ENCODE measurements around the gene ADCY4. TPM values are rescaled to one million over a fixed set of nuclear protein-coding genes. Genes with fewer than 3 reads are reported as not detected.

The ADCY4 gene
- total and polyA plus RNA-seq, 2 donors, result 1.9 to 17.6 TPM

DNA sequence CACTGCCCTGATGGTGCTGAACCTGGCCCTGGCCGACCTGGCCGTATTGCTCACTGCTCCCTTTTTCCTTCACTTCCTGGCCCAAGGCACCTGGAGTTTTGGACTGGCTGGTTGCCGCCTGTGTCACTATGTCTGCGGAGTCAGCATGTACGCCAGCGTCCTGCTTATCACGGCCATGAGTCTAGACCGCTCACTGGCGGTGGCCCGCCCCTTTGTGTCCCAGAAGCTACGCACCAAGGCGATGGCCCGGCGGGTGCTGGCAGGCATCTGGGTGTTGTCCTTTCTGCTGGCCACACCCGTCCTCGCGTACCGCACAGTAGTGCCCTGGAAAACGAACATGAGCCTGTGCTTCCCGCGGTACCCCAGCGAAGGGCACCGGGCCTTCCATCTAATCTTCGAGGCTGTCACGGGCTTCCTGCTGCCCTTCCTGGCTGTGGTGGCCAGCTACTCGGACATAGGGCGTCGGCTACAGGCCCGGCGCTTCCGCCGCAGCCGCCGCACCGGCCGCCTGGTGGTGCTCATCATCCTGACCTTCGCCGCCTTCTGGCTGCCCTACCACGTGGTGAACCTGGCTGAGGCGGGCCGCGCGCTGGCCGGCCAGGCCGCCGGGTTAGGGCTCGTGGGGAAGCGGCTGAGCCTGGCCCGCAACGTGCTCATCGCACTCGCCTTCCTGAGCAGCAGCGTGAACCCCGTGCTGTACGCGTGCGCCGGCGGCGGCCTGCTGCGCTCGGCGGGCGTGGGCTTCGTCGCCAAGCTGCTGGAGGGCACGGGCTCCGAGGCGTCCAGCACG lies 18.9 kb downstream of the ADCY4 start:
- Histone ChIP-seq H3K9me3 (ENCODE audit: control insufficient read depth in 2 of 2, insufficient read depth in 1 of 2, low read length in 1 of 2) (no peaks in the 10 kb centered on the region), H3K27ac (ENCODE audit: low read depth in 1 of 2, low read length in 1 of 2) (peak overlapping the region in 1 of 2 donors; percentile 38), H3K27me3 (ENCODE audit: control insufficient read depth in 2 of 2, insufficient read depth in 1 of 2, low read length in 1 of 2) (peaks cover 0 to 15% of the 10 kb centered on the region in 2 donors), H3K36me3 (ENCODE audit: control insufficient read depth in 2 of 2, insufficient read depth in 2 of 2, low read length in 1 of 2) (no peaks in the 10 kb centered on the region), H3K4me3 (ENCODE audit: low read length in 2 of 2) (no peak overlapping the region), H3K4me1 (ENCODE audit: control insufficient read depth in 2 of 2, insufficient read depth in 2 of 2, low read length in 2 of 2) (peaks cover 2 to 34% of the 10 kb centered on the region in 2 donors)
- 94% methylated on average over 70 of the region's 70 CpGs for WGBS
- no peak for DNase-seq (ENCODE audit: low read depth in 6 of 9, low spot score in 9 of 9)

DNA sequence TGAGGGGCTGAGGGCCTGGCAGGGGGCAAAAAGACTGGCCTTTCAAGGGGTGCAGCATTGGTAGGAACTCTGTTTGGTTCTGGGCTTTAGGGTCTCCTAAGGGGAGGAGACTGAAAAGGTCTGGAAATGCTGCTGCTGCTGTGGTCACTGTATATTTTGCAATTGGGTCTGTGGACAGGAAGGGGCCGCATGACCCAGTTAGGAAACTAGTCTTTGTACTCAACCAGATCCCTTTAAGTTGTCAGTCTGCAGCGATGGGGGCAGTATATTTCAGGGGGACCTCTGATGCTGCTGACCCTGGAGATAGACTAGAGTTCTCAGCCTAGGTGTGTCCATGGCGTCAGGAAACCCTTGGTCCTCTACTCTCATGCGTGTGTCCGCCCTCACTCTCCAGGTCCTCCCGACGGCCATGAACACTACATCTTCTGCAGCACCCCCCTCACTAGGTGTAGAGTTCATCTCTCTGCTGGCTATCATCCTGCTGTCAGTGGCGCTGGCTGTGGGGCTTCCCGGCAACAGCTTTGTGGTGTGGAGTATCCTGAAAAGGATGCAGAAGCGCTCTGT lies 19.5 kb downstream of the ADCY4 start:
- H3K4me1 ChIP-seq (ENCODE audit: control insufficient read depth in 2 of 2, insufficient read depth in 2 of 2, low read length in 2 of 2), result peaks cover 6 to 36% of the 10 kb centered on the region in 2 donors
- no peaks in the 10 kb centered on the region for H3K36me3 ChIP-seq (ENCODE audit: control insufficient read depth in 2 of 2, insufficient read depth in 2 of 2, low read length in 1 of 2)
- no peak overlapping the region for H3K4me3 ChIP-seq (ENCODE audit: low read length in 2 of 2)
- no peaks in the 10 kb centered on the region for H3K9me3 ChIP-seq (ENCODE audit: control insufficient read depth in 2 of 2, insufficient read depth in 1 of 2, low read length in 1 of 2)
- no peak overlapping the region for H3K27ac ChIP-seq (ENCODE audit: low read depth in 1 of 2, low read length in 1 of 2)
- WGBS, result 96% methylated on average over 10 of the region's 10 CpGs
- H3K27me3 ChIP-seq (ENCODE audit: control insufficient read depth in 2 of 2, insufficient read depth in 1 of 2, low read length in 1 of 2), result peaks cover 0 to 15% of the 10 kb centered on the region in 2 donors
- no peak for DNase-seq (ENCODE audit: low read depth in 6 of 9, low spot score in 9 of 9)

DNA sequence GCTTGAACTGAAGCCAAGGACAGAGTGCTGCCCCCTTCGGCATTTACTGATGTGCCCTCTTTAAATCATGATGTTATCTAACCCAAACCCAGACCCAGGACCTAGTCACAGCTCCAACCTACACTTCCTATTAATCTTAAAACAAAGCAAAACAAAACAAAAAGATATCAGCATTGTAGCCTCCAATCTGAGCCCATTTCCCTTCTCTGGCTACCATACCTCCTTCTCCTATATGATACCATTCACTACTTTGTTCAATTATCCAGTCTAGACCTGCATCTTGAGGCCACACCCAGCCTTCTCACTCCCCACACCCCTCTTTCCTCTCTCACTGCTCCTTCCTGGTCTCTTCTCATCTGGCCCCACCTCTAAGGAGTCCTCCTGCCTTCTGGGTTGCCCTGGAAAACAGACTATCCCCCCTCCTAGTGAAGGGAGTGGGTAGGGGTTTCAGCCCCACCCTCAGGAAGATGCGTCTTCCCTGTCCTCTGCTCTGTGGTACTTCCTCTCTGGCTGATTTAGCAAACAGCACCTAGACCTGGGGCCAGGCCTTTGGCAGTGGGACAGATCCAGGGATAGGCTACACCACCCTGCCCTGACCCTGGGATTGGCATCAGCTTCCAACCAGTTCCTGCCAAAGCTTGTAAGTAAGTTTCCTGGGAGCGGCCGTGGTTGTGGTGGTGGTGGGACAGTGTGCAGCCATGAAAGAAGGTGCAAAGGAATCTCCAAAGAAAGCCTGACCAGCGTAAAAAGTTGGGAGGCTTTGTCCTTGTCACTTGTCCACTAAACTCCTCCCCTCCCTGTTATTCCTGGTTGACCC lies 20.3 kb downstream of the ADCY4 start:
- Histone ChIP-seq H3K4me1 (ENCODE audit: control insufficient read depth in 2 of 2, insufficient read depth in 2 of 2, low read length in 2 of 2) (peaks cover 9 to 44% of the 10 kb centered on the region in 2 donors), H3K4me3 (ENCODE audit: low read length in 2 of 2) (no peak overlapping the region), H3K9me3 (ENCODE audit: control insufficient read depth in 2 of 2, insufficient read depth in 1 of 2, low read length in 1 of 2) (no peaks in the 10 kb centered on the region), H3K36me3 (ENCODE audit: control insufficient read depth in 2 of 2, insufficient read depth in 2 of 2, low read length in 1 of 2) (no peaks in the 10 kb centered on the region), H3K27ac (ENCODE audit: low read depth in 1 of 2, low read length in 1 of 2) (no peak overlapping the region), H3K27me3 (ENCODE audit: control insufficient read depth in 2 of 2, insufficient read depth in 1 of 2, low read length in 1 of 2) (peaks cover 0 to 15% of the 10 kb centered on the region in 2 donors)
- DNase-seq (ENCODE audit: low read depth in 6 of 9, low spot score in 9 of 9), result no peak
- WGBS, result 82% methylated on average over 5 of the region's 5 CpGs

DNA sequence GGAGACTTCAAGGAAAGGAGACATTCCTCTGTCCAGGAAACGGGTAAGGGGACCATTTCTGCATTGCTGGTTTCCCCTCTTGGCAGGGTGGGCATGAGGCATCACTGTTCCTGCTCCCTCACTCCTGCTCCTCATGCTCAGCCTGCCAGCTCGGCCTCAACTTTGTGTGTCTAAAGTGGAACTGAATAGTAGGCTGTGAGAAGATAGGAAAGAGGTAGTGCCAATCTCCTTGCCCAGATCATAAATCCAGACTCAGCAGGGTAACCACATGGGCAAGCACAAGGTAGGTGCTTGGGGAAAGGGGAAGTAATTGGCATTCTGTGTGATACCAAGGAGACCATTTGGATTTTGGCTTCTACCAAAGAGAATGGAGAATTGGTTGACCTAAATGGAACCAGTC lies 21.0 kb downstream of the ADCY4 start:
- Histone ChIP-seq H3K4me1 (ENCODE audit: control insufficient read depth in 2 of 2, insufficient read depth in 2 of 2, low read length in 2 of 2) (peaks cover 9 to 49% of the 10 kb centered on the region in 2 donors), H3K27ac (ENCODE audit: low read depth in 1 of 2, low read length in 1 of 2) (no peak overlapping the region), H3K27me3 (ENCODE audit: control insufficient read depth in 2 of 2, insufficient read depth in 1 of 2, low read length in 1 of 2) (peaks cover 0 to 11% of the 10 kb centered on the region in 2 donors), H3K4me3 (ENCODE audit: low read length in 2 of 2) (no peak overlapping the region), H3K36me3 (ENCODE audit: control insufficient read depth in 2 of 2, insufficient read depth in 2 of 2, low read length in 1 of 2) (peaks cover 0 to 2% of the 10 kb centered on the region in 2 donors), H3K9me3 (ENCODE audit: control insufficient read depth in 2 of 2, insufficient read depth in 1 of 2, low read length in 1 of 2) (no peaks in the 10 kb centered on the region)
- WGBS, result 32% methylated on average over 2 of the region's 2 CpGs
- no peak for DNase-seq (ENCODE audit: low read depth in 6 of 9, low spot score in 9 of 9)

GRCh38 chr14:24312736-24313507 lies 21.9 kb downstream of the ADCY4 start:
- WGBS, result 33% methylated on average over 9 of the region's 9 CpGs
- H3K27me3 ChIP-seq (ENCODE audit: control insufficient read depth in 2 of 2, insufficient read depth in 1 of 2, low read length in 1 of 2), result peaks cover 0 to 5% of the 10 kb centered on the region in 2 donors
- peak in 2 of 9 donors; percentile 32 to 58 for DNase-seq (ENCODE audit: low read depth in 6 of 9, low spot score in 9 of 9)
- no peaks in the 10 kb centered on the region for H3K9me3 ChIP-seq (ENCODE audit: control insufficient read depth in 2 of 2, insufficient read depth in 1 of 2, low read length in 1 of 2)
- H3K36me3 ChIP-seq (ENCODE audit: control insufficient read depth in 2 of 2, insufficient read depth in 2 of 2, low read length in 1 of 2), result peaks cover 0 to 10% of the 10 kb centered on the region in 2 donors
- no peak overlapping the region for H3K4me3 ChIP-seq (ENCODE audit: low read length in 2 of 2)
- peak overlapping the region in 1 of 2 donors; percentile 58 for H3K27ac ChIP-seq (ENCODE audit: low read depth in 1 of 2, low read length in 1 of 2)
- peaks cover 9 to 59% of the 10 kb centered on the region in 2 donors for H3K4me1 ChIP-seq (ENCODE audit: control insufficient read depth in 2 of 2, insufficient read depth in 2 of 2, low read length in 2 of 2)

GRCh38 chr14:24311837-24312615 lies 22.8 kb downstream of the ADCY4 start:
- WGBS, result 100% methylated on average over 1 of the region's 1 CpG
- peak overlapping the region in 1 of 2 donors; percentile 37 for H3K4me3 ChIP-seq (ENCODE audit: low read length in 2 of 2)
- peaks cover 9 to 62% of the 10 kb centered on the region in 2 donors for H3K4me1 ChIP-seq (ENCODE audit: control insufficient read depth in 2 of 2, insufficient read depth in 2 of 2, low read length in 2 of 2)
- H3K27me3 ChIP-seq (ENCODE audit: control insufficient read depth in 2 of 2, insufficient read depth in 1 of 2, low read length in 1 of 2), result peaks cover 0 to 5% of the 10 kb centered on the region in 2 donors
- no peak for DNase-seq (ENCODE audit: low read depth in 6 of 9, low spot score in 9 of 9)
- H3K9me3 ChIP-seq (ENCODE audit: control insufficient read depth in 2 of 2, insufficient read depth in 1 of 2, low read length in 1 of 2), result no peaks in the 10 kb centered on the region
- H3K36me3 ChIP-seq (ENCODE audit: control insufficient read depth in 2 of 2, insufficient read depth in 2 of 2, low read length in 1 of 2), result peaks cover 8 to 19% of the 10 kb centered on the region in 2 donors
- peak overlapping the region in 1 of 2 donors; percentile 46 for H3K27ac ChIP-seq (ENCODE audit: low read depth in 1 of 2, low read length in 1 of 2)

GRCh38 chr14:24310646-24311604 lies 23.9 kb downstream of the ADCY4 start, which contains the start of gene LTB4R:
LTB4R (plus strand) TSS chr14:24311502; CDS start chr14:24315652, 4,150 bp downstream.
- H3K4me3 ChIP-seq (ENCODE audit: low read length in 2 of 2), result peak within 1 kb of the TSS; percentile 37 to 50
- peaks cover 19 to 30% of the 10 kb centered on the region in 2 donors for H3K36me3 ChIP-seq (ENCODE audit: control insufficient read depth in 2 of 2, insufficient read depth in 2 of 2, low read length in 1 of 2)
- no peaks in the 10 kb centered on the region for H3K9me3 ChIP-seq (ENCODE audit: control insufficient read depth in 2 of 2, insufficient read depth in 1 of 2, low read length in 1 of 2)
- WGBS, result 11% methylated on average over 99 of the region's 99 CpGs
- H3K27me3 ChIP-seq (ENCODE audit: control insufficient read depth in 2 of 2, insufficient read depth in 1 of 2, low read length in 1 of 2), result peaks cover 0 to 5% of the 10 kb centered on the region in 2 donors
- DNase-seq (ENCODE audit: low read depth in 6 of 9, low spot score in 9 of 9), result peak in 5 of 9 donors; percentile 41 to 75 (median 52)
- H3K27ac ChIP-seq (ENCODE audit: low read depth in 1 of 2, low read length in 1 of 2), result peak within 1 kb of the TSS; percentile 12 to 83
- peaks cover 9 to 62% of the 10 kb centered on the region in 2 donors for H3K4me1 ChIP-seq (ENCODE audit: control insufficient read depth in 2 of 2, insufficient read depth in 2 of 2, low read length in 2 of 2)

All from thymus (tissue), 11 donors.